ENCODE data around the gene NDUFAF8. TPM values are rescaled to one million over a fixed set of nuclear protein-coding genes. Genes with fewer than 3 reads are reported as not detected.

Gene NDUFAF8
- total and polyA plus RNA-seq, 8 donors = 14.5 to 185 (median 43.4) TPM; not detected in 1

GRCh38 chr17:81257533-81257932 is 18.4 kb downstream of the NDUFAF8 start:
- H3K36me3 ChIP-seq = peaks cover 51 to 71% (median 67%) of the 10 kb centered on the region in 4 donors
- peaks cover 11 to 30% (median 20%) of the 10 kb centered on the region in 4 donors for H3K4me1 ChIP-seq
- WGBS, 5 donors = 93 to 96% (median 95%) methylated on average over 3 to 19 of the region's 19 CpGs
- no peaks in the 10 kb centered on the region for H3K9me3 ChIP-seq
- intact Hi-C loops (cut with DNase I; ENCODE audit: low total_unique reads) = loop anchor here (5.0 kb wide), 1 partner anchor 345 kb away; no protein-coding TSS in a partner anchor
- no peak overlapping the region for H3K4me3 ChIP-seq
- no peaks in the 10 kb centered on the region for H3K27me3 ChIP-seq
- no peak overlapping the region for H3K27ac ChIP-seq
- no peak for TF ChIP-seq EP300 (IDR thresholded peaks at IDR 0.05)
- TF ChIP-seq POLR2AphosphoS5 (IDR thresholded peaks at IDR 0.05) = no peak
- no peak for TF ChIP-seq POLR2A (IDR thresholded peaks at IDR 0.05)
- no peak for TF ChIP-seq CTCF (IDR thresholded peaks at IDR 0.05)
- DNase-seq = no peak

- Histone ChIP-seq H3K4me3 (no peak overlapping the region), H3K9me3 (no peaks in the 10 kb centered on the region), H3K36me3 (peaks cover 54 to 74% (median 69%) of the 10 kb centered on the region in 4 donors), H3K4me1 (peaks cover 11 to 26% (median 20%) of the 10 kb centered on the region in 4 donors), H3K27me3 (no peaks in the 10 kb centered on the region), H3K27ac (no peak overlapping the region)
- WGBS, 5 donors = 78 to 89% (median 87%) methylated on average over 19 to 20 of the region's 20 CpGs
- intact Hi-C loops (cut with DNase I; ENCODE audit: low total_unique reads) = loop anchor here (5.0 kb wide), 1 partner anchor 344 kb away; no protein-coding TSS in a partner anchor
- TF ChIP-seq POLR2A (IDR thresholded peaks at IDR 0.05) (no peak), CTCF (IDR thresholded peaks at IDR 0.05) (no peak), EP300 (IDR thresholded peaks at IDR 0.05) (no peak), POLR2AphosphoS5 (IDR thresholded peaks at IDR 0.05) (no peak)
- DNase-seq = no peak
Measured at GRCh38 chr17:81258292-81258691, 19.2 kb downstream of the NDUFAF8 start.

GRCh38 chr17:81259058-81259605 is 20.0 kb downstream of the NDUFAF8 start:
- WGBS, 5 donors = 92 to 95% (median 94%) methylated on average over 6 to 23 of the region's 23 CpGs
- DNase-seq = no peak
- peaks cover 11 to 26% (median 20%) of the 10 kb centered on the region in 4 donors for H3K4me1 ChIP-seq
- H3K36me3 ChIP-seq = peaks cover 63 to 82% (median 77%) of the 10 kb centered on the region in 4 donors
- H3K9me3 ChIP-seq = no peaks in the 10 kb centered on the region
- no peaks in the 10 kb centered on the region for H3K27me3 ChIP-seq
- intact Hi-C loops (cut with DNase I; ENCODE audit: low total_unique reads) = loop anchor here (5.0 kb wide), 1 partner anchor 343 kb away; no protein-coding TSS in a partner anchor
- H3K4me3 ChIP-seq = no peak overlapping the region
- no peak overlapping the region for H3K27ac ChIP-seq
- TF ChIP-seq POLR2A (IDR thresholded peaks at IDR 0.05) = no peak
- TF ChIP-seq CTCF (IDR thresholded peaks at IDR 0.05) = no peak
- TF ChIP-seq EP300 (IDR thresholded peaks at IDR 0.05) = no peak
- TF ChIP-seq POLR2AphosphoS5 (IDR thresholded peaks at IDR 0.05) = no peak

DNA sequence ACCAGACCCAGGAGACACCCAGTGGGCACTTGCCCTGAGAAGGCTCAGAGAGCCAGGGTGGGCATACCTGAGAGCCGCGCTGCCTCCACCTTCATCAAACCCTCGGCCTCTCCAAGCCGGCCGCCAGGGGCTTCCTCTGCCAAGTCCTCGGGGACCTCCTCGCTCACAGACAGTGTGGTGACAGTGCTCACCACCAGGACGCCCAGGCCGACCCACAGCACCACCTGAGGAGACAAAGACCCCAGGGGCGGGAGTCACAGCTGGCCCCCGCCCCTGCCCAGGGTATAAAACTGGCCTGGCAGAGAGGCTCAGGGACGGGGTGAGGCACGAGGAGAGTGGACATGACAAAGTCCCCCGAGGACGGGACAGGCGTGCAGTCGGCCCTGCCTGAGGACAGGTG is 21.1 kb downstream of the NDUFAF8 start:
- Histone ChIP-seq H3K27me3 (no peaks in the 10 kb centered on the region), H3K9me3 (no peaks in the 10 kb centered on the region), H3K36me3 (peaks cover 71 to 92% (median 88%) of the 10 kb centered on the region in 4 donors), H3K4me1 (peaks cover 8 to 18% (median 10%) of the 10 kb centered on the region in 4 donors), H3K27ac (no peak overlapping the region), H3K4me3 (no peak overlapping the region)
- no peak for DNase-seq
- TF ChIP-seq EP300 (IDR thresholded peaks at IDR 0.05) (no peak), POLR2AphosphoS5 (IDR thresholded peaks at IDR 0.05) (no peak), CTCF (IDR thresholded peaks at IDR 0.05) (no peak), POLR2A (IDR thresholded peaks at IDR 0.05) (no peak)
- 92 to 96% (median 94%) methylated on average over 9 to 17 of the region's 17 CpGs for WGBS, 5 donors
- intact Hi-C loops (cut with DNase I; ENCODE audit: low total_unique reads) = no loop called here
